Spleen (tissue), 11 donors: ENCODE results near the gene GRM5. TPM values are rescaled to one million over a fixed set of nuclear protein-coding genes. Genes with fewer than 3 reads are reported as not detected.
"Not testable (repeated sequence)": the region's sequence is repeated elsewhere in the genome, so short reads cannot be mapped to it uniquely, and the experiment has no call there.

ENCODE experiments used
- DNase-seq: peaks from one replicate; pipeline ENCODE4 v3.0.0-alpha.2; 2020
- H3K27ac ChIP-seq, 8 donors: fragments of 200-600 bp; sonication (generic) in 7 of 8; 1 replicate in 4 of 8; 2 replicates in 4 of 8; pipeline versions ENCODE4 v1.5.0 to v1.8.0; 2016 to 2021; ENCODE audit warnings: inconsistent platforms in 4 of 8, mild to moderate bottlenecking in 4 of 8, moderate library complexity in 1 of 8
- H3K27me3 ChIP-seq, 7 donors: fragments of 200-600 bp; sonication (generic) in 6 of 7; replicated peaks in 1 of 7; 1 replicate in 4 of 7; 2 replicates in 3 of 7; pipeline versions ENCODE4 v1.5.0 to v1.8.0; 2016 to 2021; ENCODE audit warnings: inconsistent platforms in 3 of 7, mild to moderate bottlenecking in 1 of 7
- H3K36me3 ChIP-seq, 6 donors: fragments of 200-600 bp; sonication (generic) in 5 of 6; 1 replicate in 4 of 6; 2 replicates in 2 of 6; pipeline versions ENCODE4 v1.5.0 to v1.8.0; 2016 to 2021; ENCODE audit warnings: inconsistent platforms in 2 of 6
- H3K4me1 ChIP-seq, 6 donors: fragments of 200-600 bp; sonication (generic) in 5 of 6; 1 replicate in 3 of 6; 2 replicates in 3 of 6; pipeline versions ENCODE4 v1.5.0 to v1.8.0; 2016 to 2021; ENCODE audit warnings: inconsistent platforms in 3 of 6
- H3K4me3 ChIP-seq, 8 donors: fragments of 200-600 bp; sonication (generic) in 7 of 8; 1 replicate in 4 of 8; 2 replicates in 4 of 8; pipeline versions ENCODE4 v1.5.0 to v1.8.0; 2016 to 2021; ENCODE audit warnings: inconsistent platforms in 4 of 8, mild to moderate bottlenecking in 4 of 8, moderate library complexity in 2 of 8
- H3K9me3 ChIP-seq, 8 donors: fragments of 200-600 bp; sonication (generic) in 7 of 8; 1 replicate in 4 of 8; 2 replicates in 4 of 8; pipeline versions ENCODE4 v1.5.0 to v1.8.0; 2016 to 2021; ENCODE audit warnings: inconsistent platforms in 4 of 8
- CTCF ChIP-seq, 11 experiments: fragments of 200-600 bp in 7 of 11; fragments of 450-650 bp in 4 of 11; sonication (generic) in 4 of 11; IDR thresholded peaks in 8 of 11; conservative IDR thresholded peaks in 3 of 11; 1 replicate in 7 of 11; 2 replicates in 4 of 11; pipeline versions ENCODE4 v1.4.0 to v1.8.0; 2016 to 2021; ENCODE audit warnings: antibody characterized with exemption in 11 of 11, inconsistent platforms in 4 of 11, mild to moderate bottlenecking in 1 of 11
- POLR2A ChIP-seq, 3 donors: fragments of 450-650 bp; IDR thresholded peaks; one replicate each; pipeline ENCODE4 v1.5.1; 2017; ENCODE audit warnings: antibody characterized with exemption in 3 of 3, mild to moderate bottlenecking in 1 of 3
- POLR2AphosphoS5 ChIP-seq, 3 donors: sonication (generic); formaldehyde crosslinking; IDR thresholded peaks; one replicate each; pipeline ENCODE4 v1.5.1; 2017; ENCODE audit warnings: antibody characterized with exemption in 3 of 3
- WGBS, 5 donors: extraction: QIAGEN DNeasy Blood & Tissue Kit in 3 of 5; methylation state at CpG; one replicate each; pipeline versions ENCODE4 v1.1.5 to v1.1.7; 2013 to 2018; 5-methylcytosine and 5-hydroxymethylcytosine counted together
- intact Hi-C: fragments of 100-400 bp; cut with DNase I; formaldehyde crosslinking; loops from one replicate; pipeline ENCODE4 v1.15.0; 2023; ENCODE audit warnings: low total_unique reads
- polyA plus RNA-seq, 3 donors: library from polyadenylated mRNA; stranded (reverse); fragments of 200-250 nt; gene quantifications; one replicate each; pipeline ENCODE4 v1.2.1, GENCODE V29; 2013
- total RNA-seq, 7 donors: library from RNA; depleted of rRNA in 3 of 7; stranded (reverse); fragments of >200 nt in 3 of 7; fragmentation: NEBNext Ultra II Directional in 4 of 7; extraction: Animal tissue kit (Norgen Biotek cat#: 25700) in 4 of 7; gene quantifications; one replicate each; pipeline versions ENCODE4 v1.1.0 to v1.2.1, GENCODE V29; 2016 to 2021
- donor health status: healthy with polysubstance abuse.
- donor health status: DM: no; HTN: no; CAD: no; lungs with moderate emphysema.
- donor health status: DM: no; HTN: no; CAD: no.
- donor health status: Bipolar disorder and iron deficiency.
- donor health status: healthy.
- donor health status: DM: no; HTN: no; CAD: no.
- donor health status: DM: yes; HTN: yes; CAD: no.

Gene GRM5
- total and polyA plus RNA-seq, 10 donors = under 0.01 TPM; not detected in 9

- WGBS, 5 donors = 29 to 40% (median 33%) methylated on average over 6 of the region's 6 CpGs
- Histone ChIP-seq H3K27ac (no peak overlapping the region), H3K27me3 (peaks cover 0 to 46% (median 6%) of the 10 kb centered on the region in 7 donors), H3K4me3 (no peak overlapping the region), H3K9me3 (no peaks in the 10 kb centered on the region), H3K36me3 (no peaks in the 10 kb centered on the region), H3K4me1 (no peaks in the 10 kb centered on the region)
- TF ChIP-seq CTCF (IDR thresholded peaks at IDR 0.05 in 8 of 11, conservative IDR thresholded peaks at IDR 0.05 in 3 of 11) (no peak), POLR2A (IDR thresholded peaks at IDR 0.05) (no peak), POLR2AphosphoS5 (IDR thresholded peaks at IDR 0.05) (no peak)
- intact Hi-C loops = no loop called here
- no peak for DNase-seq
These were observed 716 bp downstream of the GRM5 start for GRCh38 chr11:89065066-89065465.

- H3K9me3 ChIP-seq, DNase-seq: not testable (repeated sequence)
- WGBS, 5 donors = 10 to 17% (median 14%) methylated on average over 17 of the region's 17 CpGs
These were observed 2.3 kb downstream of the GRM5 start for GRCh38 chr11:89063481-89063951.

GRCh38 chr11:89062771-89063298, 2.9 kb downstream of the GRM5 start:
- intact Hi-C loops, DNase-seq, H3K4me1 ChIP-seq, H3K9me3 ChIP-seq, H3K27ac ChIP-seq, H3K36me3 ChIP-seq, H3K4me3 ChIP-seq: not testable (repeated sequence)
- WGBS, 5 donors = 6 to 11% (median 9%) methylated on average over 21 to 23 of the region's 25 CpGs
- peaks cover 0 to 46% (median 6%) of the 10 kb centered on the region in 7 donors for H3K27me3 ChIP-seq

More at GRCh38 chr11:89063481-89063951, 2.3 kb downstream of the GRM5 start:
- H3K27me3 ChIP-seq = peaks cover 0 to 46% (median 6%) of the 10 kb centered on the region in 7 donors
- intact Hi-C loops, H3K4me3 ChIP-seq, H3K27ac ChIP-seq, H3K36me3 ChIP-seq, H3K4me1 ChIP-seq: not testable (repeated sequence)

GRCh38 chr11:89061839-89062238, 3.9 kb downstream of the GRM5 start:
- H3K4me3 ChIP-seq, H3K4me1 ChIP-seq, H3K36me3 ChIP-seq, intact Hi-C loops, H3K27ac ChIP-seq, H3K9me3 ChIP-seq, DNase-seq: not testable (repeated sequence)
- 31 to 48% (median 34%) methylated on average over 5 of the region's 5 CpGs for WGBS, 5 donors
- H3K27me3 ChIP-seq = peaks cover 0 to 46% (median 6%) of the 10 kb centered on the region in 7 donors

GRCh38 chr11:89057406-89057805, 8.4 kb downstream of the GRM5 start:
- H3K27ac ChIP-seq, H3K9me3 ChIP-seq, intact Hi-C loops, H3K4me1 ChIP-seq, DNase-seq, H3K36me3 ChIP-seq, H3K27me3 ChIP-seq, H3K4me3 ChIP-seq: not testable (repeated sequence)
- WGBS, 5 donors = 59 to 79% (median 76%) methylated on average over 1 of the region's 1 CpG

GRCh38 chr11:89052220-89052619, 13.6 kb downstream of the GRM5 start:
- H3K9me3 ChIP-seq = peaks cover 0 to 5% (median 0%) of the 10 kb centered on the region in 8 donors
- H3K27me3 ChIP-seq = no peaks in the 10 kb centered on the region
- H3K27ac ChIP-seq = no peak overlapping the region
- WGBS, 5 donors = 62 to 83% (median 68%) methylated on average over 4 of the region's 4 CpGs
- intact Hi-C loops = no loop called here
- no peak overlapping the region for H3K4me3 ChIP-seq
- no peak for TF ChIP-seq POLR2A (IDR thresholded peaks at IDR 0.05)
- H3K4me1 ChIP-seq = no peaks in the 10 kb centered on the region
- DNase-seq = no peak
- H3K36me3 ChIP-seq = no peaks in the 10 kb centered on the region

- H3K9me3 ChIP-seq, H3K27me3 ChIP-seq, DNase-seq, H3K27ac ChIP-seq, intact Hi-C loops, H3K4me3 ChIP-seq, H3K36me3 ChIP-seq, H3K4me1 ChIP-seq: not testable (repeated sequence)
- 75 to 85% (median 79%) methylated on average over 4 of the region's 4 CpGs for WGBS, 5 donors
These were observed 18.6 kb downstream of the GRM5 start for GRCh38 chr11:89047159-89047558.

GRCh38 chr11:89043861-89044588, 21.8 kb downstream of the GRM5 start:
- intact Hi-C loops, H3K4me1 ChIP-seq, H3K9me3 ChIP-seq, H3K27me3 ChIP-seq, H3K4me3 ChIP-seq, DNase-seq, H3K36me3 ChIP-seq, H3K27ac ChIP-seq: not testable (repeated sequence)
- WGBS, 5 donors = 60 to 75% (median 67%) methylated on average over 6 of the region's 6 CpGs

- 73 to 93% (median 89%) methylated on average over 2 of the region's 2 CpGs for WGBS, 5 donors
These were observed 36.1 kb downstream of the GRM5 start for GRCh38 chr11:89029671-89030070.

More at GRCh38 chr11:89029671-89030070, 36.1 kb downstream of the GRM5 start:
- H3K9me3 ChIP-seq, H3K4me1 ChIP-seq, H3K27ac ChIP-seq, H3K36me3 ChIP-seq, H3K4me3 ChIP-seq, H3K27me3 ChIP-seq, intact Hi-C loops, DNase-seq: not testable (repeated sequence)
